ENCODE results near the gene PCP2.

- TF ChIP-seq POLR2A (IDR thresholded peaks at IDR 0.05; ENCODE audit: low read length) (no peak), GATA1 (IDR thresholded peaks at IDR 0.05; ENCODE audit: low read depth, low read length) (no peak)
These were observed 11.0 kb upstream of the PCP2 start for GRCh38 chr19:7644550-7644877.

Measured in erythroblast (primary cell).